SH-SY5Y (cell line): ENCODE data around the gene MBOAT2.

ENCODE experiments used
- GATA2 ChIP-seq: IDR thresholded peaks from 2 replicates; pipeline ENCODE4 v1.6.1; 2011; ENCODE audit warnings: mild to moderate bottlenecking, low read depth, low read length
- GATA3 ChIP-seq: IDR thresholded peaks from 2 replicates; pipeline ENCODE4 v1.6.1; 2011; ENCODE audit warnings: low read depth, mild to moderate bottlenecking, low read length, moderate library complexity

DNA sequence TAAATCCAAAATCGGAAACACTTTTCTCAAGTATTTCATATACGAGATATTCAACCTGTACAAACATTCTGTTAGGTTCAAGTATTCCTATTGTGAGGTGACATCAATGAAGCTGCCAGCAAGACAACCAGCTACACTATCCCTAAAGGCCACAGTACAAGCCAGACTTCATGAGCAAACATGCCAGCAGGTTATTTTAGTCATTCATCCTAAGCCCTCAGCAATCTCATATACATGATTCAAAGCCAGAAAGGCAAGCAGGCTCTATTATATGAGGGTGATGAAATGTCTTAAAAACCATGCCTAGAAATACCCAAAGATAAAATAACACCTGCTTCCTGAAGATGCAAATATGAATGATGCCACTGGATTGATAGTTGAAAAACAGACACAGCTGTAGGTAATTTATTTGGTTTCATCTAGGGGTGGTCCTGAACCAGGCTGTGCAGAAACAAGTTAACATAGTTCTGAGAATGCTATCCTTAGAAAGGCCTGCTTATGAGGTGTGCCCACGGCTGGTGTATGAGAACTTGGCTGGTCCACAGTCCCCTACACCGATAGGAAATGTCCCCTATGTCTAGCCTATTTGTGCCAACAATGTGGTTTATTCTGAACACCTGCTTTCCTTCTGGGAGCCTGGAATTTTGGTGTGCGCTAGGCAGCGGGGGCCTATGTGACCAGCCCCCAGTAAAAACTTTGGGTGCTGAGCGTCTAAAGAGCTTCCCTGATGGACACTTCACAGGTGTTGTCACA lies 117.9 kb downstream of the MBOAT2 start:
- TF ChIP-seq GATA2 (no peak), GATA3 (no peak)
